Panc1 (cell line): Measurements from ENCODE around the gene CEP135. TPM values are rescaled to one million over a fixed set of nuclear protein-coding genes. Genes with fewer than 3 reads are reported as not detected.
A peak's percentile ranks its signal among the peaks of the same experiment; 100 is the strongest.

Experiments
- ATAC-seq: fragments of 200-7000 bp; cut with Tn5 transposase; 2 replicates; pipeline ENCODE4 v1.9.1; 2020; ENCODE audit warnings: mild to moderate bottlenecking, moderate library complexity
- BruUV-seq: library from RNA; stranded (reverse); fragments of 400-500 nt; replicated peaks from 2 replicates; lab custom pipeline; 2021; lab: Mats Ljungman, UMichigan
- CTCF ChIA-PET: fragments of 300-600 bp; sonication (Branson Sonifier 250); formaldehyde crosslinking; loops from one replicate; lab custom pipeline; 2022; ENCODE audit warnings: antibody characterized with exemption; lab: Charles Lee
- POLR2A ChIA-PET: fragments of 300-600 bp; sonication (Branson Sonifier 250); formaldehyde crosslinking; loops from one replicate; lab custom pipeline; 2022; ENCODE audit warnings: antibody characterized with exemption; lab: Charles Lee
- DNase-seq: peaks from one replicate; pipeline ENCODE4 v3.0.0-alpha.2; 2010; ENCODE audit warnings: low read depth, low spot score
- H3K27ac ChIP-seq: 2 replicates; pipeline ENCODE4 v1.5.1; 2011; ENCODE audit warnings: mild to moderate bottlenecking, low read length, inconsistent platforms
- H3K27me3 ChIP-seq: fragments of 200-500 bp; sonication (Bioruptor generic); 2 replicates; pipeline ENCODE4 v1.6.0; 2014; ENCODE audit warnings: low read length, inconsistent platforms; ENCODE audit not compliant: control insufficient read depth, insufficient read depth
- H3K36me3 ChIP-seq: fragments of 200-500 bp; sonication (Bioruptor generic); 2 replicates; pipeline ENCODE4 v1.5.1; 2014; ENCODE audit warnings: inconsistent platforms, mild to moderate bottlenecking, low read length, moderate library complexity; ENCODE audit not compliant: control insufficient read depth, insufficient read depth
- H3K4me1 ChIP-seq: 2 replicates; pipeline ENCODE4 v1.5.1; 2011; ENCODE audit warnings: inconsistent platforms, mild to moderate bottlenecking, low read length, moderate library complexity; ENCODE audit not compliant: control insufficient read depth, insufficient read depth
- H3K4me3 ChIP-seq, 2 experiments: 2 replicates each; pipeline ENCODE4 v1.5.1; 2011 to 2012; ENCODE audit warnings: low read depth in 2 of 2, low read length in 2 of 2, mild to moderate bottlenecking in 2 of 2, inconsistent platforms in 1 of 2, moderate library complexity in 1 of 2
- H3K9me3 ChIP-seq: fragments of 200-500 bp; sonication (Bioruptor generic); 2 replicates; pipeline ENCODE4 v1.5.1; 2014; ENCODE audit warnings: low read depth, mild to moderate bottlenecking, inconsistent platforms, low read length, moderate library complexity; ENCODE audit not compliant: control insufficient read depth, insufficient read depth
- POLR2AphosphoS5 ChIP-seq: IDR thresholded peaks from 2 replicates; pipeline ENCODE4 v1.6.1; 2012; ENCODE audit warnings: mild to moderate bottlenecking, low read depth, low read length, moderate library complexity
- SIN3A ChIP-seq: IDR thresholded peaks from 2 replicates; pipeline ENCODE4 v1.6.1; 2012; ENCODE audit warnings: low read depth, mild to moderate bottlenecking, low read length, moderate library complexity, borderline replicate concordance; ENCODE audit not compliant: insufficient read depth
- TCF7L2 ChIP-seq: IDR thresholded peaks from 2 replicates; pipeline ENCODE4 v1.6.1; 2011; ENCODE audit warnings: mild to moderate bottlenecking, low read depth, low read length, inconsistent platforms
- in situ Hi-C: cut with HindIII; loops from 2 replicates; pipeline ENCODE4 v1.10.0; 2016; ENCODE audit warnings: low sequenced_read_pairs, low pct_unique_long_range_greater_than_20kb
- intact Hi-C: fragments of 100-400 bp; cut with micrococcal nuclease; formaldehyde crosslinking; loops from one replicate; pipeline ENCODE4 v1.10.0; 2022; ENCODE audit not compliant: unreplicated experiment
- total RNA-seq: library from RNA; stranded (reverse); gene quantifications from one replicate; pipeline ENCODE4 v1.2.1, GENCODE V29; 2021; ENCODE audit not compliant: unreplicated experiment
- TF ChIP-seq, protein P1 (sequence below): fragments of 450-650 bp; IDR thresholded peaks from 2 replicates; pipeline ENCODE4 v1.5.1; 2017; ENCODE audit warnings: mild to moderate bottlenecking
- TF ChIP-seq, protein P2 (sequence below), 2 experiments: IDR thresholded peaks; 2 replicates each; pipeline ENCODE4 v1.6.1; 2011 to 2012; ENCODE audit warnings: low read depth in 2 of 2, control low read depth in 1 of 2, low read length in 1 of 2, mild to moderate bottlenecking in 1 of 2, moderate library complexity in 1 of 2; ENCODE audit not compliant: insufficient read depth in 1 of 2

CEP135 gene
- total RNA-seq, 1 experiment from 2014 or later, result 9.5 TPM

DNA sequence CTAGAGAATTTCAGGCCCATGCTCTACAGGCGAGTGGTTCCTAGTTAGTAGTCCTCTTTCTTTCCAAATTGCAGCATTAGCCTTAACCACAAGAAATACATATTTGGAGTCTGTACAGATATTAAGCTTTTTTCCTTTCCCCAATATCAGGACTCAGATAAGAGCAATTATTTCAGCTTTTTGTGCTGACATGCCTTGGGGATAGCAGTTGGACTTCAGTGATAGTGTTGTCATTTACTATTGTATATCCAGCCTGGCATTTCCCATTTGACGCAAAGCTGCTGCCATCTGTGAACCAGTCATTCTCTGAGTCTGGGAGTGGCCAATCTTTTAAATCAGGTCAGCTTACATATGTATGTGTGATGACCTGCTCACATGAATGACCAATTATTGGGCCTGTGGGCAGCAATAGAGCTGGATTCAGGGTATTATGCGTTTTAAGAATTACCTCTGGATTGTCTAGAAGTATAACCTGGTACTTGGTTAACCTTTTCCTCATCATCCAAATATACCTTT is 6.8 kb upstream of the CEP135 start:
- no TSS peak for BruUV-seq
- in situ Hi-C loops, result no loop called here
- H3K27me3 ChIP-seq, result no peaks in the 10 kb centered on the region
- intact Hi-C loops, result no loop called here
- no peaks in the 10 kb centered on the region for H3K36me3 ChIP-seq
- ATAC-seq, result no peak
- POLR2A ChIA-PET, result no interaction called here
- H3K4me1 ChIP-seq, result no peaks in the 10 kb centered on the region; the same call in 1 of the 2 replicates
- H3K27ac ChIP-seq, result no peak overlapping the region
- no peak overlapping the region for H3K4me3 ChIP-seq
- H3K9me3 ChIP-seq, result no peaks in the 10 kb centered on the region
- CTCF ChIA-PET, result no interaction called here
- TF ChIP-seq POLR2AphosphoS5, result no peak
- TF ChIP-seq, protein P1, sequence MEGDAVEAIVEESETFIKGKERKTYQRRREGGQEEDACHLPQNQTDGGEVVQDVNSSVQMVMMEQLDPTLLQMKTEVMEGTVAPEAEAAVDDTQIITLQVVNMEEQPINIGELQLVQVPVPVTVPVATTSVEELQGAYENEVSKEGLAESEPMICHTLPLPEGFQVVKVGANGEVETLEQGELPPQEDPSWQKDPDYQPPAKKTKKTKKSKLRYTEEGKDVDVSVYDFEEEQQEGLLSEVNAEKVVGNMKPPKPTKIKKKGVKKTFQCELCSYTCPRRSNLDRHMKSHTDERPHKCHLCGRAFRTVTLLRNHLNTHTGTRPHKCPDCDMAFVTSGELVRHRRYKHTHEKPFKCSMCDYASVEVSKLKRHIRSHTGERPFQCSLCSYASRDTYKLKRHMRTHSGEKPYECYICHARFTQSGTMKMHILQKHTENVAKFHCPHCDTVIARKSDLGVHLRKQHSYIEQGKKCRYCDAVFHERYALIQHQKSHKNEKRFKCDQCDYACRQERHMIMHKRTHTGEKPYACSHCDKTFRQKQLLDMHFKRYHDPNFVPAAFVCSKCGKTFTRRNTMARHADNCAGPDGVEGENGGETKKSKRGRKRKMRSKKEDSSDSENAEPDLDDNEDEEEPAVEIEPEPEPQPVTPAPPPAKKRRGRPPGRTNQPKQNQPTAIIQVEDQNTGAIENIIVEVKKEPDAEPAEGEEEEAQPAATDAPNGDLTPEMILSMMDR, result no peak
- TF ChIP-seq TCF7L2, result no peak
- TF ChIP-seq, protein P2, sequence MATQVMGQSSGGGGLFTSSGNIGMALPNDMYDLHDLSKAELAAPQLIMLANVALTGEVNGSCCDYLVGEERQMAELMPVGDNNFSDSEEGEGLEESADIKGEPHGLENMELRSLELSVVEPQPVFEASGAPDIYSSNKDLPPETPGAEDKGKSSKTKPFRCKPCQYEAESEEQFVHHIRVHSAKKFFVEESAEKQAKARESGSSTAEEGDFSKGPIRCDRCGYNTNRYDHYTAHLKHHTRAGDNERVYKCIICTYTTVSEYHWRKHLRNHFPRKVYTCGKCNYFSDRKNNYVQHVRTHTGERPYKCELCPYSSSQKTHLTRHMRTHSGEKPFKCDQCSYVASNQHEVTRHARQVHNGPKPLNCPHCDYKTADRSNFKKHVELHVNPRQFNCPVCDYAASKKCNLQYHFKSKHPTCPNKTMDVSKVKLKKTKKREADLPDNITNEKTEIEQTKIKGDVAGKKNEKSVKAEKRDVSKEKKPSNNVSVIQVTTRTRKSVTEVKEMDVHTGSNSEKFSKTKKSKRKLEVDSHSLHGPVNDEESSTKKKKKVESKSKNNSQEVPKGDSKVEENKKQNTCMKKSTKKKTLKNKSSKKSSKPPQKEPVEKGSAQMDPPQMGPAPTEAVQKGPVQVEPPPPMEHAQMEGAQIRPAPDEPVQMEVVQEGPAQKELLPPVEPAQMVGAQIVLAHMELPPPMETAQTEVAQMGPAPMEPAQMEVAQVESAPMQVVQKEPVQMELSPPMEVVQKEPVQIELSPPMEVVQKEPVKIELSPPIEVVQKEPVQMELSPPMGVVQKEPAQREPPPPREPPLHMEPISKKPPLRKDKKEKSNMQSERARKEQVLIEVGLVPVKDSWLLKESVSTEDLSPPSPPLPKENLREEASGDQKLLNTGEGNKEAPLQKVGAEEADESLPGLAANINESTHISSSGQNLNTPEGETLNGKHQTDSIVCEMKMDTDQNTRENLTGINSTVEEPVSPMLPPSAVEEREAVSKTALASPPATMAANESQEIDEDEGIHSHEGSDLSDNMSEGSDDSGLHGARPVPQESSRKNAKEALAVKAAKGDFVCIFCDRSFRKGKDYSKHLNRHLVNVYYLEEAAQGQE (IDR thresholded peaks at IDR 0.05; ENCODE audit: insufficient read depth in 1 of 2, low read depth in 2 of 2, low read length in 1 of 2), result no peak
- no peak for TF ChIP-seq SIN3A
- no peak for DNase-seq

DNA sequence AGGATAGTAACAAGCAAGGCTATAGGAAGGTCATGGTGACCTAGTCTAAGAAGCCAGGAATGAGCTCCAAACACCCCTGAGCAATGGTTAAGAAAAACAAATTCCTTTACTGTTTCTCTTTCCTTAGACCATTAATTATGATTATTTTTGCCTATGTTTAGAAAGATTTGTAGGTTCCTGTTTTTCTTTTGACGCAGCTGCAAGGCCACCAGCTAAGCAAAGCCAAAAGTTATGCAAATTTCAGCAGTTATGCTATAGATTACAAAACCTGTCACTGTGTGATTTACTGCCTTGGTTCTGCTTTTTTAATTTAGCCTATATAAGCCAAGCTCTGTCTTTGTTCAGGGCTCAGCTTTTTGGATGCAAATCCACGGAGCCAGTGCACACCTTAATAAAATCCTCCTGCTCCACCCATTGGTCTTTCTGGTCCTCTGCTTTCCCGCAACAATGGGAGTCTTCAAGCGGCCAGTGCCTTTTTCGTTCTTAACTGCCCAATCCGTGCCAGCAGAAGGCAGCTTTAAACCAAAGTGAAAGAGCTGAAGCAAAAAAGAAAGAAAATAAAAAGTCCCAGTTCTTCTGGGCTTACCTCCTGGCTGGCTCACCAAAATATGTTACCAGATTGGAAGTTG is 1.4 kb upstream of the CEP135 start:
- no peaks in the 10 kb centered on the region for H3K9me3 ChIP-seq
- ChIA-PET POLR2A (interaction anchor here (0.6 kb wide), 1 partner anchor 331 kb away, joined by 3 read pairs; no protein-coding TSS in a partner anchor), CTCF (no interaction called here)
- H3K4me1 ChIP-seq, result peaks cover 15% of the 10 kb centered on the region
- in situ Hi-C loops (no loop called here), intact Hi-C loops (loop anchor here (5.0 kb wide), 1 partner anchor 355 kb away; no protein-coding TSS in a partner anchor)
- peak; percentile 18 for DNase-seq
- ATAC-seq, result no peak
- TSS peak; percentile 90 for BruUV-seq
- peak overlapping the region; percentile 87 for H3K27ac ChIP-seq
- no peaks in the 10 kb centered on the region for H3K27me3 ChIP-seq
- no peak for TF ChIP-seq SIN3A
- peak overlapping the region; percentile 60 to 90 for H3K4me3 ChIP-seq
- H3K36me3 ChIP-seq, result no peaks in the 10 kb centered on the region; the same call in 1 of the 2 replicates
